GM12864 (cell line): ENCODE data around the gene POLQ.

Source experiments
- DNase-seq: peaks from one replicate; pipeline ENCODE4 v3.0.0-alpha.2; 2011; ENCODE audit warnings: low read depth
- H3K4me3 ChIP-seq: 2 replicates; pipeline ENCODE4 v1.5.1; 2011; ENCODE audit warnings: mild to moderate bottlenecking, low read depth, low read length, control low read depth
- CTCF ChIP-seq: IDR thresholded peaks from 2 replicates; pipeline ENCODE4 v1.5.1; 2011; ENCODE audit warnings: low read depth, mild to moderate bottlenecking, moderate library complexity, low read length, control low read depth, inconsistent platforms; ENCODE audit errors: missing control alignments

POLQ gene

GRCh38 chr3:121567649-121568048 lies 21.9 kb upstream of the POLQ start, which contains the start of gene ARGFX:
Gene ARGFX (plus strand): TSS chr3:121567949. CDS start chr3:121570714, 2,765 bp downstream.
- H3K4me3 ChIP-seq: no peak within 1 kb of the TSS
- TF ChIP-seq CTCF: no peak
- DNase-seq: no peak

GRCh38 chr3:121566773-121567172 lies 21.0 kb upstream of the POLQ start:
- no peak for TF ChIP-seq CTCF
- no peak for DNase-seq
- H3K4me3 ChIP-seq: no peak overlapping the region

- no peak for TF ChIP-seq CTCF
- no peak for DNase-seq
Measured at GRCh38 chr3:121562148-121562547, 16.4 kb upstream of the POLQ start.

GRCh38 chr3:121557426-121557934 lies 11.7 kb upstream of the POLQ start:
- TF ChIP-seq CTCF: no peak
- no peak for DNase-seq
- no peak overlapping the region for H3K4me3 ChIP-seq

More at GRCh38 chr3:121562148-121562547, 16.4 kb upstream of the POLQ start:
- no peak overlapping the region for H3K4me3 ChIP-seq

GRCh38 chr3:121552797-121553196 lies 7.0 kb upstream of the POLQ start:
- no peak for DNase-seq
- no peak for TF ChIP-seq CTCF
- no peak overlapping the region for H3K4me3 ChIP-seq

- H3K4me3 ChIP-seq: no peak overlapping the region
- DNase-seq: no peak
- TF ChIP-seq CTCF: no peak
Measured at GRCh38 chr3:121552379-121552778, 6.6 kb upstream of the POLQ start.

- peak overlapping the region; percentile 85 for H3K4me3 ChIP-seq
- no peak for TF ChIP-seq CTCF
- no peak for DNase-seq
Measured at GRCh38 chr3:121545049-121545573, 677 bp downstream of the POLQ start.
